ENCODE data around the gene SKA3. TPM values are rescaled to one million over a fixed set of nuclear protein-coding genes. Genes with fewer than 3 reads are reported as not detected.
"Not testable (repeated sequence)": the region's sequence is repeated elsewhere in the genome, so short reads cannot be mapped to it uniquely, and the experiment has no call there.

Gene SKA3
- total RNA-seq, 4 donors from 2014 or later: 0.49 to 20.9 TPM; not detected in 2

DNA sequence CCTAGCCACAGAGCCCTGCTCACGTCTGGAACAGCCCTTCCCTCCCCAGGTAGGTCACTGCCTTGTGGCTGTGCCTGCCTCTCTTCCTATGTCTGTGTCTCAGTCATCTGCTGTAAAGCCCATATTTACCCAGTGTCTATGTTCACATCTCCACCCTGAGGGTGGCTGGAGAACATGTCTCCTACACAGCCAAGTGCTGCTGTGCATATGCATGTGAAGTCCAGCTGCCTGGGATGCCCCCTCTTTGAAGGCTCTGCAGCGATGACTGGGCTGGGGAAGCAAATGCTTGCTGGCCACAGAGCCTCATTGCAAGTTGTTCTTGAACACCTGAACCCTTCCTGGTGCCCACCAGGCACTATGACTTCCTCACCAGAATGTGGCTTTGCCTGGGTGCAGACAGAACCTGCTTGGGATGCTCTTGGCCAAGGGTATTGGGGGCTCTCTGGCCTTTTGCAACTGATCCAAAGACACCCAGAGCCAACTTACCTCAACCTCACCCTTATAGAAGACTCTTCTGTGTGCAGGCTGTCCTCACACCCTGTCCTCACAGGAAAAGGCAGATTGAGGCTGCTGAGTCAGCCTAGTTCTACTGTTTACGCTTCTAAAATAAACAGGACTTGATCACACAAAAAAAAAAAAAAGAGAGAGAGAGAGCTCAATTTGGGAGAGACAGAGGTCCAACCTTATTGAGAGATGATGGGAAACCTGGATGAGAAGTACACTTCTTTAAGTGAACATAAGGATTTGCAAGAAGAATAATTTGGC, 26.6 kb upstream of the SKA3 start:
- no peak overlapping the region for H3K4me3 ChIP-seq
- H3K27ac ChIP-seq: no peak overlapping the region
- no peaks in the 10 kb centered on the region for H3K36me3 ChIP-seq
- H3K9me3 ChIP-seq: no peaks in the 10 kb centered on the region
- H3K4me1 ChIP-seq: no peaks in the 10 kb centered on the region
- H3K27me3 ChIP-seq: no peaks in the 10 kb centered on the region
- intact Hi-C loops (cut with DNase I; ENCODE audit: low total_unique reads): no loop called here
- TF ChIP-seq, protein P1, sequence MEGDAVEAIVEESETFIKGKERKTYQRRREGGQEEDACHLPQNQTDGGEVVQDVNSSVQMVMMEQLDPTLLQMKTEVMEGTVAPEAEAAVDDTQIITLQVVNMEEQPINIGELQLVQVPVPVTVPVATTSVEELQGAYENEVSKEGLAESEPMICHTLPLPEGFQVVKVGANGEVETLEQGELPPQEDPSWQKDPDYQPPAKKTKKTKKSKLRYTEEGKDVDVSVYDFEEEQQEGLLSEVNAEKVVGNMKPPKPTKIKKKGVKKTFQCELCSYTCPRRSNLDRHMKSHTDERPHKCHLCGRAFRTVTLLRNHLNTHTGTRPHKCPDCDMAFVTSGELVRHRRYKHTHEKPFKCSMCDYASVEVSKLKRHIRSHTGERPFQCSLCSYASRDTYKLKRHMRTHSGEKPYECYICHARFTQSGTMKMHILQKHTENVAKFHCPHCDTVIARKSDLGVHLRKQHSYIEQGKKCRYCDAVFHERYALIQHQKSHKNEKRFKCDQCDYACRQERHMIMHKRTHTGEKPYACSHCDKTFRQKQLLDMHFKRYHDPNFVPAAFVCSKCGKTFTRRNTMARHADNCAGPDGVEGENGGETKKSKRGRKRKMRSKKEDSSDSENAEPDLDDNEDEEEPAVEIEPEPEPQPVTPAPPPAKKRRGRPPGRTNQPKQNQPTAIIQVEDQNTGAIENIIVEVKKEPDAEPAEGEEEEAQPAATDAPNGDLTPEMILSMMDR (IDR thresholded peaks at IDR 0.05): no peak
- TF ChIP-seq POLR2A (IDR thresholded peaks at IDR 0.05): no peak
- DNase-seq: no peak

DNA sequence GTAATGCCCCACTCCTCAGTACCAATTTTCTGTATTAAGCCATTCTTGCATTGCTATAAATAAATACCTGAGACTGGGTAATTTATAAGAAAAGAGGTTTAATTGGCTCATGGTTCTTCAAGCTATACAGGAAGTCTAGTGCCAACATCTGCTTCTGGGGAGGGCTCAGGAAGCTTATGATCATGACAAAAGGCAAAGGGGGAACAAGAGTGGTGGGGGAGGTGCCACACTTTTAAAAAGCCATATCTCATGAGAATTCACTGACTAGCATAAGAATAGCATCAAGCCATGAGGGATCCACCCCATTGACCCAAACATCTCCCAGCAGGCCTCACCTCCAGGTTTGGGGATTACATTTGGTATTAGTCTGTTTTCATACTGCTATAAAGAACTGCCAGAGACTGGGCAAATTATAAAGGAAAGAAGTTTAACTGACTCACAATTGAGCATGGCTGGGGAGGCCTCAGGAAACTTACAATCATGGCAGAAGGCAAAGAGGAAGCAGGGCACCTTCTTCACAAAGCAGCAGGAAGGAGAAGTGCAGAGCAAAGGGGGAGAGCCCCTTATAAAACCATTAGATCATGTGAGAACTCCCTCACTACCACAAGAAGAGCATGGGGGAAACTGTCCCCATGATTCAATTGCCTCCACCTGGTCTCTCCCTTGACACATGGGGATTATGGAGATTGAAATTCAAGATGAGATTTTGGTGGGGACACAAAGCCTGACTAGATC, 25.3 kb upstream of the SKA3 start:
- DNase-seq; H3K9me3 ChIP-seq; H3K27me3 ChIP-seq; H3K4me3 ChIP-seq; H3K36me3 ChIP-seq; intact Hi-C loops (cut with DNase I; ENCODE audit: low total_unique reads); H3K4me1 ChIP-seq; H3K27ac ChIP-seq: not testable (repeated sequence)

- H3K9me3 ChIP-seq; H3K27me3 ChIP-seq; H3K4me1 ChIP-seq; H3K36me3 ChIP-seq; H3K27ac ChIP-seq; DNase-seq; H3K4me3 ChIP-seq; intact Hi-C loops (cut with DNase I; ENCODE audit: low total_unique reads): not testable (repeated sequence)
These were observed 22.0 kb upstream of the SKA3 start for GRCh38 chr13:21198391-21198790.

GRCh38 chr13:21197606-21198225, 21.4 kb upstream of the SKA3 start:
- H3K27me3 ChIP-seq; H3K4me1 ChIP-seq; intact Hi-C loops (cut with DNase I; ENCODE audit: low total_unique reads); H3K4me3 ChIP-seq; H3K27ac ChIP-seq; DNase-seq; H3K36me3 ChIP-seq; H3K9me3 ChIP-seq: not testable (repeated sequence)

DNA sequence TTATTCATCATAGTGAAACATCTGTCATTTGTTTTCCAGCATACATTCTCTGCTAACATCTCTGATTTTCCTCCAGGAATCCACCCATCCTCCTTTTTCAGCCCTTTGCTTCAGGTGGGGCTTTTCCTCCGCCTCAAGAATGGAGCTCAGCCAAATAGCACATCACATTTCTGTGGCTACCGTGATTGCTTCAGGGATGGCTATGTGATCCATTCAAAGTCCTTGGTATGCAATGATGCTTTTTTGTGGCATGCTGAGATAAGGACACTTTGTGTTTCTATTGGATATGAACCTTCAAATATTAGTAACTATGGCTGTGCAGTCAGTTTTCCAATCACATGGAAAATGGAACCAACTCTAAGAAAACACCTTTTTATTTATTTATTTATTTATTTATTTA, 18.4 kb upstream of the SKA3 start:
- H3K4me1 ChIP-seq; H3K9me3 ChIP-seq; H3K27ac ChIP-seq; H3K4me3 ChIP-seq; H3K36me3 ChIP-seq; intact Hi-C loops (cut with DNase I; ENCODE audit: low total_unique reads); H3K27me3 ChIP-seq; DNase-seq: not testable (repeated sequence)

GRCh38 chr13:21186410-21186809, 10.1 kb upstream of the SKA3 start:
- intact Hi-C loops (cut with DNase I; ENCODE audit: low total_unique reads); H3K27ac ChIP-seq; H3K4me3 ChIP-seq; H3K9me3 ChIP-seq; DNase-seq; H3K27me3 ChIP-seq; H3K36me3 ChIP-seq; H3K4me1 ChIP-seq: not testable (repeated sequence)

GRCh38 chr13:21181671-21182070, 5.3 kb upstream of the SKA3 start:
- DNase-seq: no peak
- no peak for TF ChIP-seq POLR2A (IDR thresholded peaks at IDR 0.05)
- TF ChIP-seq, protein P1 (IDR thresholded peaks at IDR 0.05): no peak
- intact Hi-C loops (cut with DNase I; ENCODE audit: low total_unique reads): no loop called here
- Histone ChIP-seq H3K27me3 (no peaks in the 10 kb centered on the region), H3K27ac (no peak overlapping the region), H3K4me1 (peaks cover 0 to 7% of the 10 kb centered on the region in 2 donors), H3K4me3 (no peak overlapping the region), H3K9me3 (no peaks in the 10 kb centered on the region), H3K36me3 (no peaks in the 10 kb centered on the region)

Measured in uterus (tissue), 4 donors.